HL-60 (cell line): ENCODE data around the gene MOV10L1.

Experiments used
- CTCF ChIP-seq: IDR thresholded peaks from one replicate; pipeline ENCODE4 v1.5.1; 2011; ENCODE audit warnings: low read length, control low read depth, inconsistent platforms; ENCODE audit not compliant: insufficient read depth
- GABPA ChIP-seq: IDR thresholded peaks from 2 replicates; pipeline ENCODE4 v1.6.1; 2012; ENCODE audit warnings: low read depth

GRCh38 chr22:50190182-50190940, 100.6 kb downstream of the MOV10L1 start:
- TF ChIP-seq CTCF = peak; percentile 14
- TF ChIP-seq GABPA = peak; percentile 57; the same call in 1 of the 2 replicates
